CD4-positive, alpha-beta T cell treated with Interleukin-10 for 1 hour (primary cell): ENCODE data around the gene VWC2.
A peak's percentile ranks its signal among the peaks of the same experiment; 100 is the strongest.

Experiments
- DNase-seq: peaks from one replicate; pipeline ENCODE4 v3.0.0-alpha.2; 2020

The VWC2 gene

GRCh38 chr7:49852619-49853462, 79.4 kb downstream of the VWC2 start:
- peak; percentile 7 for DNase-seq

DNA sequence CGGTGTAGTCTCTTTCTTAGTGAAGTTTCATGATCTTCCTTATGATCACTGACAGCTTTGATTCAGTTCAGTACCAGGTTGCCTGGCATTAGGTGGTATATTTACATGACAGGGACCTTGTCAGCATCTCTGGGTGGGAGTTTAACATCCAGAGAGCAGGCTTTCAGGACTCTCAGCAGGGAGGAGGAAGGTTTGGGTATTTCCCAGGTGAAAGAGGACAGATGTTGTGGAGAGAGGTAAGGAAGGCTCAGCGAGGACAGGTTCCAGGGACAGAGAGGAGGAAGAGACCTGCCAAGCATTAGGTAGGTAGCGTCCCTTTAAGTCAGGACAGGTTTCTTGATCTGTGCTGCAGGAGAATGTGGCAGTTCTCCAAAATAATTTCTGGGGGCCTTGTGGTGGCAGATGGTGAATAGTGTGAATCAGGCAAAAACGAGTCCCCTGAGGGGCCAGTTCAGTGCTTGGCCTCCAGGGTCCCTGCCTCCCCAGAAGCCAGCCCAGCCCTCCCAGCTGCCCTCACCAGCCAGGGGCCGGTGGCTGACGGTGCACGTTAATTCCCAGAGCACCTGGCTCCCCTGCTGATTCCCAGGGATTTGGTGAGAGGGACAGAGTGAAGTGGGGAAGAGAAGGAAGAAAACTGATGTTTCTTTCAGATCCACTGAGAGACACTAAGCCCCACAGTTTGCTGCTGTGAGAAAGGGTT, 82.0 kb downstream of the VWC2 start:
- no peak for DNase-seq

DNA sequence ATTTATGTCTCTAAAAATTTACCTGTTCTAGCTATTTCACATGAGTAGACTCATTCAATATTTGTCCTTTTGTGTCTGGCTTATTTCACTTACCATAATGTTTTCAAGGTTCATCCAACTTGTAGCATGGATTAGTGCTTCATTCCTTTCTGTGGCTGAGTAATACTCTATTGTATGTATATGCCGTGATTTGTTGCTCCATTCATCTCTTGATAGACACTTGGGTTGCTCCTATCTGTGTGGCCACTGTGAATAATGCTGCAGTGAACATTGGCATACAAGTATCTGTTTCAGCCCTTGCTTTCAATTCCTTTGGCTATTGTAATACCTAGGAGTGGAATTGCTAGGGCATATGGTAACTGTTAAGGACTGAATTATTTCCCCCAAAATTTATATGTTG, 86.9 kb downstream of the VWC2 start:
- DNase-seq = no peak

DNA sequence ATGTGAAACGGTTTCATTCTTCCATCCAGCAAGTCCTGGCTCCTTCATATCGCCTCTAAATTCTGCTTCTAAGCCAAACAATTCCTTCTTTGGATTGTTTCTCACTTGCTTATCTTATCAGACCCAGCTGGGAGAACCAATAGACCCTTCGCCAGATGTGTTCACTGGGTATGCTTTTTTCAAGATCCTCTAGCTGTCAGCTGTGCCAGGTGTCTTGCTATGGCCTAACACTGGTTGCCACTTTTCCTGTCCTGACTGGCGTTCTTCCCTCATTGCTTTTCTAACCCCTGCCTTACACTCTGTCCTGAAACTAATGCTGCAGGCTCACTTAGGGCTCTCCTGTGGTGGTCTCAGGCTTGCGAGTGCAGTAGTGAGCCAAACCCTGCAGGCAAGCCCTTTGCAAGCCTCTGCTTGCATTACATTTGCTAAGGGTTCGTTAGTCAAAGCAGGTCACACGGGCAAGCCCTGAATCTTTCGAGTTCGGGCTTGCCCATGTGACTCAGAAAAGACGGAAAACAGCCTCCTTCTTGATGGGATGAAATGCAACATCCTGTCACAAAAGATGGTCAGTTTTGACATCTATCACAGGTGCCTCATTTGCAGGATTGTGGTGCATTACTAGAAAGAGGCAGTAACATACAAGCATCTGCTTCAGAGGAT, 92.8 kb downstream of the VWC2 start:
- DNase-seq = no peak

GRCh38 chr7:49866910-49867309, 93.5 kb downstream of the VWC2 start:
- DNase-seq = no peak

DNA sequence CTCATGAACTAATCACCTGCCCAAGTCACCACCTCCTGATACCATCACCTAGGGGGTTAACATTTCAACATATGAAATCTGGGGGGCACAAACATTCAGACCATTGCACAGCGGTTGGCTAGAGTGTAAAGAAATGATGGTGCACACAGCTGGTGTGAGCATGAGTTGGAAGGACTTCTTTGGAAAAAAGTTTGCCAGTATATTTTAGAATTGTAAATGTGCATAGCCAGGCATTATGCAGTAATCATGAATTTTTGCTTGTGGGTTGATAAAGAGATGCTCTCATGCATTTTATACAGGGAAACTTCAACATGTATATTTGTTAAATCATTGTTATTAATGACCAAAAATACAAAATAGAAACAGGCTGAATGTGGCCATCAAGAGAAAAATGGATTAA, 100.0 kb downstream of the VWC2 start:
- DNase-seq = no peak

- no peak for DNase-seq
These were observed 101.9 kb downstream of the VWC2 start for GRCh38 chr7:49875336-49875735.

DNA sequence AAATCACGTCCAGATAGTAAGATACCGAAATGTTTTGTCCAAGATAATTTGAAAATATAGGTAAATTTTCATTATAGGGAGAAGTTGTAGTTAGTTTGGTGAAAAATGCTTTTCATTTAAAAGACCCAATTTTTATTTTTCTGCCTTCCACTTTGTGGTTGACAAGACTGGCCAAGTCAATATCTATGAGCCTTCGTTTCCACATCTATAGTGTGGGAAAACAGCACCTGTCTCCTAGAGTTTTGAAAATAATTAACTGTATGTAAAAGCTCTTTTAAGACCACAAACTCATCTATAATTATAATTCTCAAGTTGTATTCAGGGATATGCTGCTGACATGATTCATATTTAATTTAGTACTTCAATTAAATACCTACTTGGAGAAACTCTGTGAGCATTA, 102.8 kb downstream of the VWC2 start:
- DNase-seq = no peak

- no peak for DNase-seq
These were observed 104.7 kb downstream of the VWC2 start for GRCh38 chr7:49878089-49878488.

GRCh38 chr7:49878627-49879026, 105.2 kb downstream of the VWC2 start:
- DNase-seq = no peak

GRCh38 chr7:49883933-49884332, 110.5 kb downstream of the VWC2 start:
- no peak for DNase-seq

GRCh38 chr7:49885593-49886285, 112.3 kb downstream of the VWC2 start:
- DNase-seq = no peak

- no peak for DNase-seq
These were observed 119.0 kb downstream of the VWC2 start for GRCh38 chr7:49892481-49892880.

GRCh38 chr7:49893131-49893530, 119.7 kb downstream of the VWC2 start:
- DNase-seq = no peak

- no peak for DNase-seq
These were observed 121.1 kb downstream of the VWC2 start for GRCh38 chr7:49894543-49894942.

DNA sequence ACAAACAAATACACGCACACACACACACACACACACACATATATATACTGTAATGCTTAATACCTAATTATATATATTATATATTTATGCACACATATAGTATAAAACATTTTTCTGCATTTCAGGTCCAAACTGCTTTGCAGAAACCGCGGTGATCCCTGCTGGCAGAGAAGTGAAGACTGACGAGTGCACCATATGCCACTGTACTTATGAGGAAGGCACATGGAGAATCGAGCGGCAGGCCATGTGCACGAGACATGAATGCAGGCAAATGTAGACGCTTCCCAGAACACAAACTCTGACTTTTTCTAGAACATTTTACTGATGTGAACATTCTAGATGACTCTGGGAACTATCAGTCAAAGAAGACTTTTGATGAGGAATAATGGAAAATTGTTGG, 138.5 kb downstream of the VWC2 start:
- DNase-seq = no peak

DNA sequence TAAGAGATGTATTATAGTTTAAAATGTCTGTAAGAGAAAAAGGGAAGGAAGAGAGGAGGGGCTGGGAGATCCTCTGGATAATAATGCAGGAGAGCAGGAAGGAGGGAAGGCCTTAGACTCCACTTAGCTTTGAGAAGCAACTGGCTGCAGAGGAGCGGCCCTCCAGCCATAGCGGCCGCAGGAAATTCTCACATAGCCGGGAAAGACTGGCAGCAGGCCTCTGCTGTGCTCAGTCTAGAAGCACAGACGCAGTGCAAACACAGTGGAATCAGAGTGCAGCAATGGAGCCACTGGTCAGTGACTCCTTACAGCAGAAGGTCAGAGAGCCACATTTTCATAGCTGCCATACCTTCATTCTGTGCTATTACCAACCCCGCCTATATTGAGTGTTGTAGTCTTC, 153.3 kb downstream of the VWC2 start:
- DNase-seq = no peak

DNA sequence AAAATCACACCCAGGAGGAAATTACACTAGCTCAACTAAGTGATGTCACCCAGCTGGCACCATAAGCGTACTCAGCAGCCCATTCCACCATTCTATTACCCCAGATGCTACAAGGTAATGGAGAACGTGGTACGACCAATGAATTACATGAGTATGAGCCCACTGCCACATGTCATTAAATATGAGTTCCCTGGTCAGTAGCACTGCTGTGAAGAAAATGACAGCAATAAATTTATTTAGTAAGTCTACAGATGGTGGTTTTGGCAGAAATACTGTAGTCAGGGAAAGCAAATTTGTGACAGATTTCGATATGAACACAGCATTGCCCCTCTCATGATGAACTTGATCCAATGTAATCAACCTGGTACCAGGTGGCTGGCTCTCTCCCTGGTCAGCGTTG, 154.2 kb downstream of the VWC2 start:
- no peak for DNase-seq

DNA sequence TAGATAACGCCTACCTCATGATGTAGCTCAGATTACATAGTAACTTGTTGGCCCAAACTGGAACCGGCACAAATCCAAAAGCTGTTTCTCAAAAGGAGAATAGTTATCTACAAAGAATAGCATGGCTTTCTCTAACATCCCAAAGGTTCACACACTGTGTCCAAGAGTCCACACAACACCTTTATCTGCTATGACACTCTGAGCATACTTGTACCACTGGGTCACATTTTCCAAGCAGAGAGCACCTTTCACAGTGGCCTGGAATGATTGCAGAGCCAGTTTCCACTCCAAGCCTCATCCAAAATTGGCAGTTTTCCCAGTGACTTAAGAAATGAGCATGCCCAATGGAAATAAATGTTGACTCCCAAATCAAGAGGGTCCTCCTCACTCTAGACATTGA, 155.3 kb downstream of the VWC2 start:
- no peak for DNase-seq

- DNase-seq = no peak
These were observed 158.2 kb downstream of the VWC2 start for GRCh38 chr7:49931627-49932026.

GRCh38 chr7:49937608-49938007, 164.2 kb downstream of the VWC2 start:
- no peak for DNase-seq
